ENCODE results near the gene LPAR5.

DNA sequence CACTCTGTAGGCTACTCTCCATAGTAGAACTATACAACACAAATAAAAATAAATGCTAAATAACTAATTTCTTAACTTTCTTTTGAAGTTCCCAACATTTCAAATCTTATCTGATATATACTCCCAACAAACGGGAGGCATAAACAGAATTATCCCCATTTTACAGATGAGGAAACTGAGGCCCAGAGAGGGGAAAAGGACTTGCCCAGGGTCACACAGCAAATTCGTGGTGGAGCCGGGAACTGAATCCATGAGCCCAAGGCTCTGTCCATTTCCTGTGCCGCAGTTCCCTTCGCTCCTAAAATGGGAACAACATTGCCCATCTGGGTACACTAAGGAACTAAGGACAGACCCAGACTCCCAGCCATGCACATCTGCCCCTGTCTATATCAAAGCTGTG, 41.2 kb upstream of the LPAR5 start:
- TF ChIP-seq CTCF (IDR thresholded peaks at IDR 0.05) = no peak
- TF ChIP-seq POLR2A (IDR thresholded peaks at IDR 0.05) = no peak
